NCI-H187 treated with DMSO at 0.1 percent for 48 hours (cell line): ENCODE results near the gene DNAJB2.
"Not testable (repeated sequence)": the region's sequence is repeated elsewhere in the genome, so short reads cannot be mapped to it uniquely, and the experiment has no call there.

Experiments used
- DNase-seq: peaks from one replicate; lab custom pipeline; 2025; lab: John Stamatoyannopoulos, UW

The DNAJB2 gene

GRCh38 chr2:219258942-219259341 lies 20.2 kb upstream of the DNAJB2 start:
- DNase-seq: not testable (repeated sequence)

DNA sequence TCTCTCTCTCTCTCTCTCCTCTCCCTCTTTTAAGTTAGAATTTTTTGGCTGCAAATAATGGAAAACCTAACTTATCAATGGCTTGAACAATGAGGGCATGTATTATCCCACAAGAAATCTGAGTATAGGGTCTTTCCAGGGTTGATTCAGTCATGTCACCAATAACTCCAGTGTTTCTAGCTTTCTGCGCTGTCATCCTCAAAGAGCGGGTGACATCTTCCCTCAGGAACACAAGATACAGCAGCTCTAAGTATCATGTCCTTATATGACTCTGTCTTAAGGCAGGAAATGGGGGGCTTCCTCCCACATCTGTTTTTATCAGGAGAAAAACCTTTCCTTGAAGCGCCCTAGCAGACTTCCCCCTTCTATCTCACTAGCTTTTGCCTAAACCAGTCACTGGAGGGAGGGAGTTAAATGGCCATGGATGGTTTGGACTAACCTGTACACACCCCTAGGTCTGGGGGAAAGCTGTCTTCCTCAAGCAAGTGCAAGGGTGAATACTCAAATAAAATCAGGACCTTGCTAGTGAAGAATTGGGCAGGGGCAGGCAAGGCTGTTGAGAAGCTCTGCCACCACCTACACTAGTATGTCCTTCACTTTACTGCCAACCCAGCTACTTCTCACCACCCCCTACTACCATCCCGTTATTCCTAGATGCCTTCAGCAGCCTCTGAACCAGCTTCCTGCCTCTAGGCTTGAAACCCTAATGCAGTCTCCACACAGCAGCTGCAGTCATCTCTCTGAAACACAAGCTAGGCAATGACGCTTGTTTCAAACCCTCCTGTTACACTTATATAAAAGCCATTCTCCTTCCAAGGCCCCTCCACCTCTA lies 17.9 kb upstream of the DNAJB2 start:
- DNase-seq: no peak

DNA sequence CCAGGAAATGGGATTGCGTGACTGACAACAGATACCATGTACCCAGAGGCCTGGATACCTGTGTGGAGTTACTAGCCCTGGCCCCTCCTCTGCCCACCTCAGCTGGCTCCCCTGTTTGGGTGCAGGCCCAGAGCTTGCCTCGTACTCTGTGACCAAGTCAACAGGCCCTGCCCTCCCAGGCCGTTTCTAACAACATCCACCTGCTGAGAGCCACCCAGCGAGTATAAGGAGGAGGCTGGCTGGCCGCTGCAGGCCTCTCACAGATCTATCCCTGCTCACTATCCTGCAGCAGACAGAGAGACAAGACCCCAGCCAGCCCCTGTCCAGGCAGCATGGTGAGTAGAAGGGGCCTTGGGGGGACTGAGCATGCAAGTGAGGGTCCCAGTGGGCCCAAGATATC lies 12.9 kb upstream of the DNAJB2 start:
- no peak for DNase-seq

- DNase-seq: no peak
Observed at GRCh38 chr2:219266886-219267285, 12.3 kb upstream of the DNAJB2 start.

- DNase-seq: no peak
Observed at GRCh38 chr2:219268294-219268693, 10.9 kb upstream of the DNAJB2 start.

- DNase-seq: no peak
Observed at GRCh38 chr2:219269362-219270054, 9.7 kb upstream of the DNAJB2 start.

- no peak for DNase-seq
Observed at GRCh38 chr2:219270055-219270372, 9.2 kb upstream of the DNAJB2 start.

DNA sequence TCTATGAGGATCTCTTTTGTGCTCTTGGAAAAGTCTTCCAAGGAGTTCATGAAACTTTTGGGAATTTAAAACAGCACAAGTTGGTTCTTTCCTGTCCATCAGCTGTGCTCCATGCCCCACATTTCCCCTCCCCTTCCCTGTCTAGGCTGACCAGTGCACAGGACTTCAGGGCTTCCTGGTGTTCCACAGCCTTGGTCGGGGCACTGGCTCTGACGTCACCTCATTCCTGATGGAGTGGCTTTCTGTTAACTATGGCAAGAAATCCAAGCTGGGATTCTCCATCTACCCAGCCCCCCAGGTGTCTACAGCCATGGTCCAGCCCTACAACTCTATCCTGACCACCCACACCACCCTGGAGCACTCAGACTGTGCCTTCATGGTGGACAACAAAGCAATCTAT lies 8.1 kb upstream of the DNAJB2 start:
- DNase-seq: no peak

DNA sequence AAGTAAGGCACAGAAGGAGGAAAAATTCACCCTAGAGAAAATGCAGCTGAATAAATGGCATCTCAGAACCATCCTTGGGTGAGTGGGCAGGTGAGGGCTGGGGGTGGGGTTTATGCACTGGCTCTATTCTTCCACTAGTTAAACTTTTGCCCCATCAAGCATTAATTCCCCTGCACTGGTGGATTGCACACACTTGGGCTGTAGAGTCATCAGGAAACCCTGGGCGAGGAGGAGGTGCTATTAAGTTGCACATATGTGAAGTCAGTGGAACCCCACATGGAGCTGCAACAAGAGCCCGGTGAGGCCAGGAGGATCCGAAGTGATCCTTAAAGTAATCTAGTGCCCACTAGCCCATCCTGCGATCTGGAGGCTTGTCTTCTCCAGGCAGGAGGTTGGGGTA lies 6.8 kb upstream of the DNAJB2 start:
- DNase-seq: no peak

- no peak for DNase-seq
Observed at GRCh38 chr2:219272995-219273394, 6.2 kb upstream of the DNAJB2 start.

DNA sequence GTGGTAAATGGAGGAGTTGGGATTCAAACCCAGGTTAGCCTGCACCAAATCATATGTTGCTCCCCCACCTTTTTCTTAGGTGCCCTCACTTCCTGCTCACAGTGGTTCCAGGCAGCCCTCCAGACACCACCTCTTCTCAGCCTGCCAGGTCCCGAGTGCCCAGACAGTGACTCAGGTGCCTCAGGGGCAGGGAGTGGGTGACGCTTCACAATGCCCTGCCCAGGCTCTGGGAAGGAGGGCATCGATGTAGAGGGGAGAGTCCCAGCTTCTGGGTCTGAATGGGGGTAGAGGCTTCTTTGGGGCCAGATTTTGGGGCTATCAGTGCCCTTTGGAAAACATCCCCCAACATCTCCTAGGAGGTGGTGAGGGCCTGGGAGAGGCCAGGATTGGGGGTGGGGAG lies 5.2 kb upstream of the DNAJB2 start:
- DNase-seq: no peak

GRCh38 chr2:219274361-219274921 lies 4.7 kb upstream of the DNAJB2 start:
- no peak for DNase-seq

DNA sequence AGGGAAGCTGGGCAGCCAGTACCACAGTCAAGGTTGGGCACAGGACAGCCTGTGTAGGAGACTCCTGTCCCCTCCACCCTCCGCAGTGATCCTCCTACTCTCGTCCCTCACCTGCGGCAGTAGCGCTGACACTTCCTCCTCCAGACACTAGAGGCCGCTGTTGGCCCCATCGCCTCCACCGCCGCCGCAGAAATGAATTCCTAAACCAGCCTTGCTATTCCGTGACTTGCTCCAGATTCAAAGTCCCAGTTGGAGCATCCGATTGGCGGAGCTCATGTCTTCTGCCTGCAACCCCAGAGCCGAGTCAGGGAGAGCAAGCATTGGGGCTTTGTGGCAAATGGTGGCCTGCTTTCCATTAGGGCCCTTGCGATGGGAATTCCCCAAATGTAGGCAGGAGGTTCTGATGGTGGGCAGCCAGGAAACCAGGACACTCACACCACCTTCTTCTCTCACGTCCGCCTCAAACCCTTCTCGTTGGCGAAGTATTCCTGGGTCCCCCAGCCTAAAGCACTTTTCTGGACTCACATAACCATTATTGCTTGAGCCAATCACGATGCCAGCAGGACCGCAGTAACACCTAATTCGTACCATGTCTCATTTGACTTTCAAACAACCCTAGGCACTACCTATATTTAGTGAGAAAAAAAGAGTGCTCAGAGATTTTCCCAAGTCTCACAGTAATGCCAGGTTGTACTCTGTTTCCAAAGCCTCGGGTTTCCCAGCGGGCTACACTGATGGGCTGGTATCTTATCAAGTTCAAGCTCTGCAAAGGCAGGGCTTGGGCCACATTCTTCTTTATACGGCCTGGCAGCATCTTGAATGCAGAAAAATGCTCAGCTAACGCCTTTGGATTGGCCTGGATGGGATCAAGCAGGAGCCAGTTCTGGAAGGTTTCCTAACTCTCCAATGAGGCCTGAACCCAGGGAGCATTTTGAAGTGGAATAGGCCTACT lies 1.2 kb upstream of the DNAJB2 start:
- peak; percentile 33 for DNase-seq

- DNase-seq: no peak
Observed at GRCh38 chr2:219278655-219279150, 463 bp upstream of the DNAJB2 start.

DNA sequence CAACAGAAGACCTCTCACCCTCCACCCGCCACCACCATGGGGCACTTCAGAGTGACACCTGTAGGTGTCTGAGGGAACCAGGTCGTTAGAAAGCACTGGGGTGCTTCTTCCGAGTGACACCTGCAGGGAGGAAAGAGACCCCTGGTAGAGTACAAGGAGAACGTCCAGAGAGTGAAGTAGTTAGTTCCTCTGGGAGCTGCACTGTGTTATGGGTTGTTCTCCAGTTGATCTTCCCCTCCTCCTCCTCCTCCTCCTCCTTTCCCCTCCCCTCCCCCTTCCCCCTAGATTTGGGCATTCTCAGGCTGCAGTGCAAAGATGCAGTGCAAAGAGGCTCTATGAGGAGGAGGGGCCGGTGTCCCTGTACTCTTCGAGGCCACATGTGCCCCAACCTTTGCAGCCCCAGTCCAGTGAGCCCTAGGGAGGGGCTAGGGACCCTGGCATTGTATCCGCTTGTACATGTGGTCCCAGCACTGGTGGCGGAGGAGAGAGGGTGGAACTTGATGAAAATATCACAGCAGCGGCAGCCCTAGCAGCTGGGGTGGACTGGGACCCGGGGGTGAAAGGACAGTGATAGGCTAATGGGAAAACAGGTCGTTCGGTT lies 850 bp downstream of the DNAJB2 start:
- no peak for DNase-seq

- no peak for DNase-seq
Observed at GRCh38 chr2:219280651-219281050, 1.5 kb downstream of the DNAJB2 start.

DNA sequence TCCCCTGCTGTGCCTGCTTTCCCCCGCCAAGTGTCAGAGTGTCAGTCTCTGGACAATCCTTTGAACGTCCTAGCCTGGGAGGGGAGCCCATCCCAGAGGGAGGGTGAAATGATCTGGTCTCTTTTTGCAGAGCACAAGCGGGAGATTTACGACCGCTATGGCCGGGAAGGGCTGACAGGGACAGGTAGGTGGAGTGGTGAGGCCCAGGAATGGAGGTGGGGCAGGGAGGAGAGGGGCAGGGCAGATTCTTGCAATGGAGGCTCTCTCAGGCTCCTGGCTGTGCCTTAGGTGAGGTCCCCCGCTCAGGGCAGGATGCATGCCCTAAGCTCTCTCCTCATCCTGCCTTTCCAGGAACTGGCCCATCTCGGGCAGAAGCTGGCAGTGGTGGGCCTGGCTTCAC lies 2.4 kb downstream of the DNAJB2 start:
- DNase-seq: no peak

DNA sequence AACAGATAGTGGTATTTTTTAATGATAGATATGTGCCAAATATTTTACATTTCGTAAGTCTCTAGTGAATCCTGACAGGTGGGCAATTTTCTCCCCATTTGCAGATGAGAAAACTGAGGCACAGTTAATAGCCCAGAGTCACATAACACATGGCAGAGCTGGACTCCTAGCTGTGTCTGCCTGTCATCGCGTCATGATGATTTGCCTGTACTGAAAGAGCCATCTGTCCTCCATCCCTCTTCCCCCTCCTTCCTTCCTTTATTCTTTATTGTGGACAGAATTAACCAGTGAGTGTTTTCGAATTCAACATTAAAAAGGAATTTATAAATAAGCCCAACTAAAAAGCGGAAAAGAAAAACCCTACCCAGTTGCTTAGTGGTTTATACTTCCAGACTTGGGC lies 3.2 kb downstream of the DNAJB2 start:
- no peak for DNase-seq

- no peak for DNase-seq
Observed at GRCh38 chr2:219282943-219283581, 3.9 kb downstream of the DNAJB2 start.

GRCh38 chr2:219284501-219285372 lies 5.6 kb downstream of the DNAJB2 start:
- DNase-seq: no peak
